Neural cell (in vitro differentiated cells): Measurements from ENCODE around the gene INPP5A. TPM values are rescaled to one million over a fixed set of nuclear protein-coding genes. Genes with fewer than 3 reads are reported as not detected.

Experiments
- H2AFZ ChIP-seq: fragments of 200-600, 300-800 bp; sonication (generic), shearing (Covaris generic); 2 replicates; pipeline ENCODE4 v1.6.0; 2014; ENCODE audit warnings: low read depth, mild to moderate bottlenecking, antibody characterized with exemption, low read length, moderate library complexity
- H3F3A ChIP-seq: fragments of 200-600 bp; shearing (Covaris generic); 2 replicates; pipeline ENCODE4 v1.6.1; 2016; ENCODE audit warnings: mild to moderate bottlenecking, moderate library complexity, mixed read lengths, antibody characterized with exemption, low read length; ENCODE audit not compliant: insufficient read depth, poor library complexity, severe bottlenecking
- H3K27ac ChIP-seq: fragments of 200-600, 300-800 bp; sonication (generic), shearing (Covaris generic); 2 replicates; pipeline ENCODE4 v1.5.1; 2014; ENCODE audit warnings: mild to moderate bottlenecking, low read length, moderate library complexity
- H3K27me3 ChIP-seq: fragments of 300-800, 200-600 bp; sonication (generic), shearing (Covaris generic); 2 replicates; pipeline ENCODE4 v1.6.0; 2014; ENCODE audit warnings: mild to moderate bottlenecking, low read depth, low read length, moderate library complexity; ENCODE audit not compliant: insufficient read depth
- H3K36me3 ChIP-seq: fragments of 300-800, 200-600 bp; sonication (generic), shearing (Covaris generic); 2 replicates; pipeline ENCODE4 v1.5.1; 2014; ENCODE audit warnings: mild to moderate bottlenecking, antibody characterized with exemption, low read length, moderate library complexity; ENCODE audit not compliant: insufficient read depth
- H3K4me2 ChIP-seq: fragments of 300-800, 200-600 bp; sonication (generic), shearing (Covaris generic); 2 replicates; pipeline ENCODE4 v1.6.0; 2014; ENCODE audit warnings: mild to moderate bottlenecking, low read length
- H3K4me3 ChIP-seq: fragments of 300-800, 200-600 bp; sonication (generic), shearing (Covaris generic); 2 replicates; pipeline ENCODE4 v1.5.1; 2014; ENCODE audit warnings: mild to moderate bottlenecking, low read length, moderate library complexity
- H3K79me2 ChIP-seq: fragments of 200-600 bp; shearing (Covaris generic); replicated peaks from 2 replicates; pipeline ENCODE4 v1.6.0; 2014; ENCODE audit warnings: mild to moderate bottlenecking, low read length, moderate library complexity; ENCODE audit not compliant: insufficient read depth
- H3K9ac ChIP-seq: fragments of 300-800, 200-600 bp; sonication (generic), shearing (Covaris generic); 2 replicates; pipeline ENCODE4 v1.6.1; 2016; ENCODE audit warnings: mild to moderate bottlenecking, low read length, mixed read lengths
- H3K9me2 ChIP-seq: fragments of 200-600 bp; shearing (Covaris generic); 2 replicates; pipeline ENCODE4 v1.6.1; 2016; ENCODE audit warnings: mild to moderate bottlenecking, low read length, mixed read lengths; ENCODE audit not compliant: insufficient read depth
- H3K9me3 ChIP-seq: fragments of 200-600, 300-800 bp; sonication (generic), shearing (Covaris generic); 2 replicates; pipeline ENCODE4 v1.6.1; 2016; ENCODE audit warnings: mild to moderate bottlenecking, mixed run types, low read length, moderate library complexity, mixed read lengths
- H4K20me1 ChIP-seq: fragments of 200-600 bp; shearing (Covaris generic); 2 replicates; pipeline ENCODE4 v1.6.1; 2016; ENCODE audit warnings: mild to moderate bottlenecking, mixed run types; ENCODE audit not compliant: insufficient read depth
- CTCF ChIP-seq: fragments of 450-650 bp; IDR thresholded peaks from 2 replicates; pipeline ENCODE4 v1.5.1; 2014; ENCODE audit warnings: antibody characterized with exemption, mild to moderate bottlenecking, moderate library complexity; ENCODE audit not compliant: poor library complexity, severe bottlenecking
- EP300 ChIP-seq: fragments of 450-650 bp; conservative IDR thresholded peaks from 2 replicates; pipeline ENCODE4 v1.6.1; 2014; ENCODE audit warnings: antibody characterized with exemption, mild to moderate bottlenecking, moderate library complexity; ENCODE audit not compliant: poor library complexity, severe bottlenecking
- EZH2 ChIP-seq: fragments of 200-600, 300-800 bp; shearing (Covaris generic), sonication (generic); IDR thresholded peaks from 2 replicates; pipeline ENCODE4 v1.6.1; 2014; ENCODE audit warnings: antibody characterized with exemption, low read length, borderline replicate concordance, mild to moderate bottlenecking; ENCODE audit not compliant: insufficient read depth, poor library complexity, severe bottlenecking
- MXI1 ChIP-seq: fragments of 450-650 bp; conservative IDR thresholded peaks from 2 replicates; pipeline ENCODE4 v1.6.1; 2014; ENCODE audit warnings: antibody characterized with exemption, mild to moderate bottlenecking; ENCODE audit not compliant: poor library complexity, severe bottlenecking
- POLR2AphosphoS5 ChIP-seq: IDR thresholded peaks from 2 replicates; pipeline ENCODE4 v1.6.1; 2012
- RAD21 ChIP-seq: fragments of 450-650 bp; conservative IDR thresholded peaks from 2 replicates; pipeline ENCODE4 v1.6.1; 2014; ENCODE audit warnings: antibody characterized with exemption, mild to moderate bottlenecking, moderate library complexity
- REST ChIP-seq: IDR thresholded peaks from 2 replicates; pipeline ENCODE4 v1.6.1; 2012; ENCODE audit warnings: borderline replicate concordance
- SMC3 ChIP-seq: fragments of 450-650 bp; conservative IDR thresholded peaks from 2 replicates; pipeline ENCODE4 v1.6.1; 2014; ENCODE audit warnings: antibody characterized with exemption, mild to moderate bottlenecking, moderate library complexity; ENCODE audit not compliant: poor library complexity
- TAF1 ChIP-seq: IDR thresholded peaks from 2 replicates; pipeline ENCODE4 v1.6.1; 2012; ENCODE audit warnings: low read depth
- polyA plus RNA-seq: library from polyadenylated mRNA; depleted of rRNA; stranded (reverse); fragments of >200 nt; gene quantifications from 2 replicates; pipeline ENCODE4 v1.2.3, GENCODE V29; 2014

Gene INPP5A
- polyA plus RNA-seq, 1 donor from 2014 or later, result 48.8 TPM

DNA sequence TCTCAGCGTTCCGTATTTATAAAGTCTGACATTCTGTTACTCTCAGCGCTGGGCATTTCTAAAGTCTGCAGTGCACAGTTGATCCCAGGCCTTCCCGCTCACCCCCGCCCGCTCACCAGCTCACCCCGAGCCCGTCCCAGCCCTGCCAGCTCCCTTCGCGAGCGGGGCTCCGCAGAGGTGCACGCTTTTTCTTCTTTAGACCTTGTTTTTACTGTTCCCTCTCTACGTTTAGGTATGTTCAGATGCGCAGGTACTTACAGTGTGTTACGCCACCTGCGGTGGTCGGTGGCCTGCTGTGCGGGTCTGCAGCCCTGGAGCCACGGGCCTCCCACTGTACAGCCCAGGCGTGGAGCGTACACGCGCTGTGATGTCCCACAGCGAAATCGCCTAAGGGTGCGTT, 219.6 kb downstream of the INPP5A start:
- Histone ChIP-seq H3K4me3 (no peak overlapping the region), H3K79me2 (no peaks in the 10 kb centered on the region), H3K27ac (no peak overlapping the region), H3K27me3 (no peaks in the 10 kb centered on the region), H3K4me2 (no peak overlapping the region), H3K36me3 (no peaks in the 10 kb centered on the region), H3K9me2 (no peaks in the 10 kb centered on the region), H3K9ac (no peak overlapping the region), H2AFZ (no peak overlapping the region), H4K20me1 (no peaks in the 10 kb centered on the region), H3F3A (no peaks in the 10 kb centered on the region), H3K9me3 (no peaks in the 10 kb centered on the region)
- no peak for TF ChIP-seq POLR2AphosphoS5
- no peak for TF ChIP-seq CTCF
- no peak for TF ChIP-seq REST
- no peak for TF ChIP-seq EP300
- no peak for TF ChIP-seq SMC3
- no peak for TF ChIP-seq TAF1
- no peak for TF ChIP-seq MXI1
- TF ChIP-seq EZH2, result no peak
- TF ChIP-seq RAD21, result no peak

GRCh38 chr10:132758865-132759264, 221.3 kb downstream of the INPP5A start:
- no peaks in the 10 kb centered on the region for H3K79me2 ChIP-seq
- no peaks in the 10 kb centered on the region for H3K9me2 ChIP-seq
- H3K9me3 ChIP-seq, result no peaks in the 10 kb centered on the region
- TF ChIP-seq POLR2AphosphoS5 (no peak), REST (no peak)
- H3K36me3 ChIP-seq, result no peaks in the 10 kb centered on the region
- H2AFZ ChIP-seq, result no peak overlapping the region
- H3K4me2 ChIP-seq, result no peak overlapping the region
- no peak overlapping the region for H3K4me3 ChIP-seq
- no peak overlapping the region for H3K9ac ChIP-seq
- no peaks in the 10 kb centered on the region for H3F3A ChIP-seq
- H4K20me1 ChIP-seq, result no peaks in the 10 kb centered on the region
- H3K27ac ChIP-seq, result no peak overlapping the region
- no peaks in the 10 kb centered on the region for H3K27me3 ChIP-seq
